Activated CD8-positive, alpha-beta memory T cell treated with anti-CD3 and anti-CD28 coated beads, Interleukin-2, amount 50 U/mL, for 1 hour (primary cell): ENCODE results near the gene PTPRC.

Experiments
- DNase-seq: peaks from one replicate; pipeline ENCODE4 v3.0.0-alpha.2; 2020; ENCODE audit errors: extremely low read depth

The PTPRC gene

DNA sequence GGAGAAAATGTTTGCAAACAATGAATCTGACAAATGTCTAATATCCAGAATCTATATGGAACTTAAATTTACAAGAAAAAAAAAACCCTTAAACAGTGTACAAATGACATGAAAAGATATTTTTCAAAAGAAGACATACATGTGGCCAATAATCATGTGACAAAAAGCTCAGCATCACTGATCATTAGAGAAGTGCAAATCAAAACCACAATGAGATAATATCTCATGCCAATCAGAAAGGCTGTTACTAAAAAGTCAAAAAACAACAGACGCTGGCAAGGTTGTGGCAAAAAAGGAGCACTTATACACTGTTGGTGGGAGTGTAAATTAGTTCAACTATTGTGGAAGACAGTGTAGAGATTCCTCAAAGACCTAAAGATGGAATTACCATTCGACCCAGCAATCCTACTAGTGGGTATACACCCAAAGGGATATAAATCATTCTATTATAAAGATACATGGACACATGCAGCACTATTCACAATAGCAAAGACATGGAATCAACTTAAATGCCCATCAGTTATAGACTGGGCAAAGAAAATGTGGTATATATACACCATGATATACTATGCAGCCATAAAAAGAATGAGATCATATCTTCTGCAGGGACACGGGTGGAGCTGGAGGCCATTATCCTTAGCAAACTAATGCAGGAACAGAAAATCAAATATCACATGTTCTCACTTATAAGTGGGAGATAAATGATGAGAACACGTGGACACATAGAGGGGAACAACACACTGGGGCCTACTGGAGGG, 123.2 kb downstream of the PTPRC start:
- no peak for DNase-seq

GRCh38 chr1:198763298-198763714, 124.5 kb downstream of the PTPRC start:
- no peak for DNase-seq

GRCh38 chr1:198764748-198765147, 125.9 kb downstream of the PTPRC start:
- DNase-seq, result no peak

DNA sequence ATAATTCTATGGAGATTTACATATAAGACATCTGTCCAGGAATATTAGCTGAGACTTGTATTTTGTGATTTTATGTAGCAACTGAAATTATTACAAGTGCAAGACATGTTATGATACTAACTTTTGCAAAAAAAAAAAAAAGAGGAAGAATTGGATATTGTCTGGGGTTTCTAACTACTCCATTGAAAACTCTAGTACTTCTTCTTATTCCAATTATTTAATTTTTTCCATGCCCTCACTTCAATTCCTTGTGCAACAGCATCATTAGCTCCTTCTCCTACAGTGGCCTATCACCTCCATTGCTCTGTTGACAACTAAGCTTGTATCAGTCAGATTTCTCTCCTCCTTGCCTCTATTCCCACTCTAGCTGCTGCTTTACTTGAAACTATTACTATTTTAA, 126.6 kb downstream of the PTPRC start:
- DNase-seq, result no peak

DNA sequence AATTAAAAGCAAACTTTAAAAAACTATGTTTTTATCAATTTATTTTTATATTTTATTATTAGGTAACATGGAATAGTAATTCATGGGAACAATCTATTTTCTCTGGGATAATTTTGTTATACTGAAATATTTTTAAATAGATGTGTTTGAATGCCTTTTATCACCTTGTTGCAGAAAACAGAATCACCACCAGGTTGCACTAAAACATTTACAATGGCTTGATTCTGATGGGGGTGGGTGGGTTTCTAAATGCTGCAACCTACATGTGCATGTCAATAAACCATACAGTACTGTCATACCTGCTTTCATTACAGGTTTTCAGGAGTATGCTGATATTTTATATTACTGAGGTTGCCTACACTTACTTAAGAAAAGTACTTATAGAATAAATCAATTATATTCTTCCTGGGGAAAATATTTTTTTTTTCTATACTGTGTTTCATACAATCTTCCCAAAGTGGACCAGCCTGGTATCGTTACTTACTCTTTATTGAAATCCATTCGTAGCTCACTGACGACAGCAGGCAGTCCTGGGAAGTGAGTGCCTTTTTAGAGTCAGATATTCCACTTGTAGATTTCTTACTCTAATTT, 132.8 kb downstream of the PTPRC start:
- no peak for DNase-seq

DNA sequence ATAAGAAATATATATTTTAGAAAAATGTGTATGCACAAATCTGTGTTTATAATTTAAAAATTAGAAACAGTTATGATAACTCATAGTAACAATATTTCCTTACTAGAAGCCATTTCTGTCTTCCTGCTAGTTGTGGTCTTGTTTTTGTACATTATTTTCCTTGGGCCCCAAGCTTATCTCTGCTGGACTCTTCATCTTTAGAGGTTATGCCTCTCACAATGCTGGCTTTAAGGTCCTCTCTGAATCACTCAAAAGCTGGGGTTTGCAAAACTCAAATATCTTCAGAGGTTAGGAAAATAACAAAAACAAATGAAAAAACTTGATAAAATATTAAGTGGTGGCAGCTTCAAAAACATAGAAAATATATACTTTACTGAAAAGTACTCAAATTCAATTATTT, 133.8 kb downstream of the PTPRC start:
- DNase-seq, result no peak

DNA sequence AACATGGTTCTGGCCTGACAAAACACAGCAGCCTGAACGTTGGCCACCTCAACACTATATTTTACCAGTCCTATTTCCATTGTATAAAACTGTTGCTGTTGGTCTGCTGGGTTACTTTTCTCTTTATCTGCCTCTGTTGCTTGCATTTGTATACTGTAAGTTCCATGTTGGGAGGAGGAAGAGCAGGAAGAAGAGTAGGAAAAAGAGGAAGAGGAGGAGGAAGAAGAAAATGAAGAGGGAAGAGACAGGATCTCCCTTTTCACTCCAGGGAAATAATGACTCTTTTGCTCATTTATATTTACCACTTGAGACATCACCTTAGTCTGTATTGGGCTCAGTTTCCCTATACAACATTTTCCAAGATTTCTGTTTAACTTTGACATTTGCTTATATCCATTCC, 134.2 kb downstream of the PTPRC start:
- no peak for DNase-seq

DNA sequence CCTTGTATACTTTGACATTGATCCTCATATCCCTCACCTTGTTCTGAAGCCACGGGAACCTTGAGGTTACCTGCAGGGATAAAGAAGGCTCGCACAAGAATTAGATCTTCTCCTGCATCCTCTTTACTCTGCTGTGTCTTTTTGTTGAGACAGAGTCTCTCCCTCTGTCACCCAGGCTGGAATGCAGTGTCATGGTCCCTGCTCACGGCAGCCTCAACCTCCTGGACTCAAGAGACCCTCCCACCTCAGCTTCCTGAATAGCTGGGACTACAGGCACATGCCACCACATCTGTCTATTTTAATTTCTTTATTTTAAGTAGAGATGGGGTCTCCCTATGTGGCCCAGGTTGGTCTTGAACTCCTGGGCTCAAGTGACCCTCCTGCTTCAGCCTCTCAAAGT, 134.7 kb downstream of the PTPRC start:
- DNase-seq, result no peak

- no peak for DNase-seq
Observed at GRCh38 chr1:198774421-198774820, 135.6 kb downstream of the PTPRC start.

DNA sequence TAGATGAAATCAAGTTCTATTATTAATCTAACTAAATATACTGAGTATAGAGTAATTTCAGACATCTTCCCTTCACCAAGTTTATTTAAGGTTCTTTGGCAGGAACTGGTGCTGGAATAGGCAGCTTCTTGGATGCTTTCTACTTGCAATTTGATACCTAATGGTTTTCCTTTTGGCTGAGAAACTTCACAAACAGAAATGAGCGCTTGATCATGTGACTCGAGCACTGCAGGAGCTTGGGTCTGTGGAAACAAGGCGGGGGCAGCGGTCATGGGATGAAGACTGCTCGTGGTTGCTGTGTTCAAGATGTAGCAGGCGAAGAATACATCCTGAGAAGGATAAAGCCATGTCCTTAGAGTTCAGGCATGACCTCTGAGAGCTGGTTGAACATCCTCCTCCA, 136.8 kb downstream of the PTPRC start:
- no peak for DNase-seq

DNA sequence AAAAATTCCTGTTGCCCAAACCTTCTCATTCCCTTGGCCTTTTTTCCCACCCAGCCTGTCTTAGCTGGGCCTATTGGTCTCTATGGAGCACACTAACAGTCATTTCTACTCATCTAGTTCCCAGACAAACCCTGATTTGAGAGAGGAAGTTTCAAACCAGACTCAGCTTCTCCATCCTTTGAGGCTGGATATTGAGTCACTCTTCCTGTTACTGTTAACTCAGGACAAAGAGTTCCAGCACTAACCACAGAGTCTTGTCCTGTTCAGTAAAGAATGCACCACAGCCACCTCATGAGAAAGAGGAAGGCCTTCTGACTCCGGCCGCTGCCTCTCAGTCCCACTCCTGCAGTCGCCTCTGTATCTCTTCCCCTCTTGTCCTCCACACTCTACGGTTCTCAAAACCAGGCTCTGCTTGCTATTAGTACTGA, 137.8 kb downstream of the PTPRC start:
- DNase-seq, result no peak

GRCh38 chr1:198778049-198778448, 139.2 kb downstream of the PTPRC start:
- DNase-seq, result no peak

GRCh38 chr1:198780376-198780775, 141.5 kb downstream of the PTPRC start:
- DNase-seq, result no peak

- DNase-seq, result peak; percentile 3
Observed at GRCh38 chr1:198788561-198789064, 149.8 kb downstream of the PTPRC start.

GRCh38 chr1:198793714-198794113, 154.9 kb downstream of the PTPRC start:
- no peak for DNase-seq

GRCh38 chr1:198794498-198794897, 155.7 kb downstream of the PTPRC start:
- no peak for DNase-seq

- DNase-seq, result no peak
Observed at GRCh38 chr1:198797656-198798055, 158.8 kb downstream of the PTPRC start.

- no peak for DNase-seq
Observed at GRCh38 chr1:198798923-198799386, 160.1 kb downstream of the PTPRC start.

DNA sequence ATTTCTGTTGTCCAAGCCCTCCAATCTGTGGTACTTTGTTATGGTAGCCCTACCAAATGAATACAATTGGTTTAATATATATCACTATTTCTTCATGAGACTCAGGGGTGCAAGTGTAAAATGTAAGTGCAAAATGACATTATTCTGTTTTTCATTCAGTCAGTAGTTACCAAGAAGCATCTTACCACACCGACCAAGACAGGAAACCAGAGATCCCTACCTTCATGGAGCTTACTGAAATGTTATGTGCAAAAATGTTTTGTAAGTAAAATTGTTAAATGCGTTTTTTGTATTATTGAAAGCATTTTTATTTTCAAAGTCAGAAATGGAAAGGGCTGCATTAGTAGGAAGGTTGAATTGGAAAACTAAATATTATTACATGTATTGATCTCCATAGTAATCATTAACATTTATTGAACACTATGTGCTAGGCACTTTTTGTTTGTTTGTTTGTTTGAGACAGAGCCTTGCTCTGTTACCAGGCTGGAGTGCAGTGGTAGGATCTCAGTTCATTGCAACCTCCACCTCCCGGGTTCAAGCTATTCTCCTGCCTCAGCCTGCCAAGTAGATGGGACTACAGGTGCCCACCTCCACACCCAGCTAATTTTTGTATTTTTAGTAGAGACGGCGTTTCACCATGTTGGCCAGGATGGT, 166.8 kb downstream of the PTPRC start:
- DNase-seq, result no peak

- no peak for DNase-seq
Observed at GRCh38 chr1:198806861-198807260, 168.0 kb downstream of the PTPRC start.
